DND-41 (cell line): ENCODE measurements around the gene LGR6.

ENCODE experiments used
- ATAC-seq: fragments of 200-7000 bp; cut with Tn5 transposase; 3 replicates; pipeline ENCODE4 v1.9.1; 2021; ENCODE audit warnings: low read depth; ENCODE audit not compliant: insufficient read depth
- DNase-seq: peaks from one replicate; pipeline ENCODE4 v3.0.0-alpha.2; 2020
- H2AFZ ChIP-seq: 2 replicates; pipeline ENCODE4 v1.6.0; 2012; ENCODE audit warnings: low read depth, low read length
- H3K27ac ChIP-seq: 2 replicates; pipeline ENCODE4 v1.5.1; 2012; ENCODE audit warnings: low read length, inconsistent platforms
- H3K27me3 ChIP-seq: fragments of 200-600 bp; sonication (generic); 2 replicates; pipeline ENCODE4 v1.6.0; 2012; ENCODE audit warnings: low read length, mild to moderate bottlenecking, inconsistent platforms; ENCODE audit not compliant: insufficient read depth, poor library complexity
- H3K36me3 ChIP-seq: 2 replicates; pipeline ENCODE4 v1.5.1; 2012; ENCODE audit warnings: low read length, inconsistent platforms; ENCODE audit not compliant: insufficient read depth
- H3K4me1 ChIP-seq: 2 replicates; pipeline ENCODE4 v1.5.1; 2012; ENCODE audit warnings: mild to moderate bottlenecking, low read length; ENCODE audit not compliant: insufficient read depth
- H3K4me2 ChIP-seq: 2 replicates; pipeline ENCODE4 v1.6.0; 2012; ENCODE audit warnings: mild to moderate bottlenecking, moderate library complexity, low read length, inconsistent platforms; ENCODE audit not compliant: insufficient read depth
- H3K4me3 ChIP-seq, 2 experiments: fragments of 200-600 bp in 1 of 2; shearing (Covaris generic) in 1 of 2; 2 replicates each; pipeline ENCODE4 v1.5.1; 2012 to 2016; ENCODE audit warnings: inconsistent platforms in 2 of 2, low read length in 2 of 2, mild to moderate bottlenecking in 2 of 2, low read depth in 1 of 2, moderate library complexity in 1 of 2
- H3K79me2 ChIP-seq: 2 replicates; pipeline ENCODE4 v1.6.0; 2012; ENCODE audit warnings: low read length, inconsistent platforms; ENCODE audit not compliant: insufficient read depth
- H3K9ac ChIP-seq: 2 replicates; pipeline ENCODE4 v1.6.0; 2012; ENCODE audit warnings: low read depth, mild to moderate bottlenecking, inconsistent platforms, low read length, moderate library complexity
- H3K9me3 ChIP-seq: 2 replicates; pipeline ENCODE4 v1.5.1; 2012; ENCODE audit warnings: low read length, moderate library complexity, mild to moderate bottlenecking, inconsistent platforms; ENCODE audit not compliant: insufficient read depth, severe bottlenecking
- H4K20me1 ChIP-seq: 2 replicates; pipeline ENCODE4 v1.6.0; 2012; ENCODE audit warnings: low read length; ENCODE audit not compliant: insufficient read depth
- EZH2 ChIP-seq: IDR thresholded peaks from 3 replicates; pipeline ENCODE4 v1.6.1; 2012; ENCODE audit warnings: borderline replicate concordance, low read depth, mild to moderate bottlenecking, moderate library complexity, low read length, inconsistent platforms; ENCODE audit not compliant: severe bottlenecking
- TF ChIP-seq, protein P1 (sequence below): IDR thresholded peaks from 2 replicates; pipeline ENCODE4 v1.5.1; 2012; ENCODE audit warnings: borderline replicate concordance, low read length, moderate library complexity, mild to moderate bottlenecking; ENCODE audit not compliant: poor library complexity, severe bottlenecking; ENCODE audit errors: extremely low read depth

Gene LGR6

DNA sequence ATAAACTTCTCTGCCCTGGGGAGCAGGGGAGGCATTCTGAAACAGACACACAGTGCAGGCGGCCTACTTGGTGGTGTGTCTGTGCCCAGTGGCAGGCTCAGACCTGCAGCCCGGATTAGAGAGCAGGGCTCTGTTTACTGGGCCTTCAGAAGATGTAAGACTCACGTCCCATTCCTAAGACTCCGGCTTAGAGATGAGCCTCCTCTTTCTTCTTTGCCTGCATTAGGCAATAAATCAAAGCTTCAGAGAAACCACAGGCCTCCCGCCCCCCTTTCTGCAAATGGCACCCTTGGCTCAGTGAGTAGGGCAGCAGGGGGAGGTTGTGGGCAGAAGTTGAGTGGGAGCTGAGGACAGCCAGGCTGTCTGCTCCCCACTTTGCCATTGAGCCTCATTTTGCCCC is 35.8 kb downstream of the LGR6 start:
- no peaks in the 10 kb centered on the region for H3K36me3 ChIP-seq
- H4K20me1 ChIP-seq, result no peaks in the 10 kb centered on the region
- no peak for TF ChIP-seq EZH2
- TF ChIP-seq, protein P1, sequence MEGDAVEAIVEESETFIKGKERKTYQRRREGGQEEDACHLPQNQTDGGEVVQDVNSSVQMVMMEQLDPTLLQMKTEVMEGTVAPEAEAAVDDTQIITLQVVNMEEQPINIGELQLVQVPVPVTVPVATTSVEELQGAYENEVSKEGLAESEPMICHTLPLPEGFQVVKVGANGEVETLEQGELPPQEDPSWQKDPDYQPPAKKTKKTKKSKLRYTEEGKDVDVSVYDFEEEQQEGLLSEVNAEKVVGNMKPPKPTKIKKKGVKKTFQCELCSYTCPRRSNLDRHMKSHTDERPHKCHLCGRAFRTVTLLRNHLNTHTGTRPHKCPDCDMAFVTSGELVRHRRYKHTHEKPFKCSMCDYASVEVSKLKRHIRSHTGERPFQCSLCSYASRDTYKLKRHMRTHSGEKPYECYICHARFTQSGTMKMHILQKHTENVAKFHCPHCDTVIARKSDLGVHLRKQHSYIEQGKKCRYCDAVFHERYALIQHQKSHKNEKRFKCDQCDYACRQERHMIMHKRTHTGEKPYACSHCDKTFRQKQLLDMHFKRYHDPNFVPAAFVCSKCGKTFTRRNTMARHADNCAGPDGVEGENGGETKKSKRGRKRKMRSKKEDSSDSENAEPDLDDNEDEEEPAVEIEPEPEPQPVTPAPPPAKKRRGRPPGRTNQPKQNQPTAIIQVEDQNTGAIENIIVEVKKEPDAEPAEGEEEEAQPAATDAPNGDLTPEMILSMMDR, result no peak
- peaks cover 33% of the 10 kb centered on the region for H3K27me3 ChIP-seq
- no peaks in the 10 kb centered on the region for H3K79me2 ChIP-seq
- ATAC-seq (no peak), DNase-seq (peak; percentile 6)
- H3K9me3 ChIP-seq, result no peaks in the 10 kb centered on the region
- H3K9ac ChIP-seq, result no peak overlapping the region
- H3K4me3 ChIP-seq, result no peak overlapping the region
- no peak overlapping the region for H2AFZ ChIP-seq
- no peak overlapping the region for H3K27ac ChIP-seq
- no peaks in the 10 kb centered on the region for H3K4me1 ChIP-seq
- no peak overlapping the region for H3K4me2 ChIP-seq

DNA sequence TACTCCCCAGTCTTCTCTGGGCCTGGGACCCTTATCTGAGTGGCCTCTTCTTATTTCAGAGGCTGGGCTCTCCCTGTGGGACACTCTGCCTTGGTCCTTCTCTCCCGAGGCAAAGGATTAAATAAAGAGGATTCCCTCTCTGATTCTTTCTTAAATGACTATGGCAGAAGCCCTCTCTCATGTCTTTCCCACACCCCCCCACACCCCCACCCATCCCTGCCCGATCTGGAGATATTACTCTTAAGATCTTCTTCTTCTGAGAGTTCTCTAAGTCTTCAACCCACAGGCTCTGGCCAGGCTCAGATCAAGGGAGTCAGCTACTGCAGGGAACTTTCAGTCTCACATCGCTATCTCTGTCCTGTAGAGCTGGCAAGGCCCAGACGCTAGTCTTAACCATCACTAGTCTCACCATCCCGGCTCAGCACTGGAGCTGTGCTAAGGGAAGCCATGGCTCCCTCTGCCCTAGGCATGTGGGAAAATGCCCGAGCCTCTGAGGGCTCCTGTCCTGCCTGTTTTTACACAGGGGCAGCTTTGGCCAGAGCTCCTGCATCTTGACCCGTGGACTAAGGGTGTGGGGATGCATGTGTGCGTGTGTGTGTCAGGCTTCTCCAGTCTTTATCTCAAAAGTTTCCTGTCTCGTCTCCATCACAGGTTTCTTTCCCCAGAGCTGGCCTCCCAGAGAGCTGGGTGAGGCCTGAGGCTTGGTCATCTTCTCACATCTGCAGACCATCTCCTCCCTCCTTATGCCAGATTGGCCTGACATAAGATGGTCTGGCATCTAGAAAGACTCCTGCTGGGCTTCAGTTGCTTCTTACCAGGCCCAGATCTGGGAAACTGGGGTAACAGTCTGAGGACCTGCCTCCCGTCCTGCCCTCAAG is 36.7 kb downstream of the LGR6 start:
- Histone ChIP-seq H3K27ac (no peak overlapping the region), H3K4me1 (no peaks in the 10 kb centered on the region), H3K9me3 (no peaks in the 10 kb centered on the region), H2AFZ (no peak overlapping the region), H3K9ac (no peak overlapping the region), H3K4me2 (no peak overlapping the region), H3K36me3 (no peaks in the 10 kb centered on the region), H3K4me3 (no peak overlapping the region), H4K20me1 (no peaks in the 10 kb centered on the region; the same call in 1 of the 2 replicates), H3K27me3 (peaks cover 34% of the 10 kb centered on the region), H3K79me2 (no peaks in the 10 kb centered on the region)
- ATAC-seq, result no peak
- TF ChIP-seq, protein P1, result no peak
- TF ChIP-seq EZH2, result no peak
- DNase-seq, result no peak

DNA sequence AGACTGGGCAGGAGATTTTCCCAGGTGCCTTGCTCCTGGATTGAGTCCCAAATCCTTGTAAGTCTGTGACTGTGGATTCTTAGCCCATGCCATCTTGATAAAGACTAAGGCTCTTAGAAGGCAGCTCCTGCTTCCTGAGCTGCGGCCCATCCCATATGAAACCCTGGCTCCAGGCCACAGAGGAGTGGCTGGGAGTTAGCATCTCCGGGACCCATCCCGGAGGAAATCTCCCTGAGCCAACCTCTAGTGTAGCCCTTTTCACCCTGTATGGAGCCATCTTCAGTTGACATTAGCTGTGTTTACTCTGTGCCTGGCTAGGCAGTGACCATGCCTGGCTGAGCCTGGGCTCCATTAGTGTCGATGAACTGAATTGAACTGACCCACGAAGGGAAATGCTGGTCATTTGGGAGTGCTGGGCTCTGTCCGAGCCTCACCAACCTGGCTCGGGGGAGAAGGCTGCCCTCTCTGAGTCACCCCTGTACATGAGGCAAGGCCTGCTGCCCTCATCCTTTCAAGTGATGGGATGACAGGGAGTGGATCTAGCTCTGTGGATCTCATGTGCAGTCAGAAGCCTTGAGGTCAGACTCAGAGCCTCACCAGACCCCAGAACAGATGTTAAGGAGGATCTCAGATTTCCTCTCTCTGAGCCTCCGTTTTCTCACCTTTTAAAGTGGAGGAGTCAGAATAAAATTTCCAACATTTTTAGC is 37.5 kb downstream of the LGR6 start:
- Histone ChIP-seq H3K27me3 (peaks cover 32% of the 10 kb centered on the region), H3K4me1 (no peaks in the 10 kb centered on the region), H3K9ac (no peak overlapping the region), H4K20me1 (no peaks in the 10 kb centered on the region; the same call in 1 of the 2 replicates), H3K27ac (no peak overlapping the region), H3K4me2 (no peak overlapping the region), H3K79me2 (no peaks in the 10 kb centered on the region), H3K4me3 (no peak overlapping the region), H3K36me3 (no peaks in the 10 kb centered on the region), H2AFZ (no peak overlapping the region), H3K9me3 (no peaks in the 10 kb centered on the region)
- DNase-seq, result no peak
- TF ChIP-seq EZH2, result no peak
- TF ChIP-seq, protein P1, result no peak
- no peak for ATAC-seq
